Fibroblast of lung (primary cell): Measurements from ENCODE around the gene TXK.

ENCODE experiments used
- CTCF ChIP-seq, 2 donors: IDR thresholded peaks in 1 of 2; conservative IDR thresholded peaks in 1 of 2; 1 replicate in 1 of 2; 2 replicates in 1 of 2; pipeline ENCODE4 v1.5.1; 2011 to 2012; ENCODE audit warnings: low read length in 2 of 2, control low read depth in 1 of 2, inconsistent platforms in 1 of 2, low read depth in 1 of 2, mild to moderate bottlenecking in 1 of 2
- EZH2 ChIP-seq: IDR thresholded peaks from 2 replicates; pipeline ENCODE4 v1.5.1; 2012; ENCODE audit warnings: low read length, control low read depth, mild to moderate bottlenecking; ENCODE audit errors: missing control alignments

DNA sequence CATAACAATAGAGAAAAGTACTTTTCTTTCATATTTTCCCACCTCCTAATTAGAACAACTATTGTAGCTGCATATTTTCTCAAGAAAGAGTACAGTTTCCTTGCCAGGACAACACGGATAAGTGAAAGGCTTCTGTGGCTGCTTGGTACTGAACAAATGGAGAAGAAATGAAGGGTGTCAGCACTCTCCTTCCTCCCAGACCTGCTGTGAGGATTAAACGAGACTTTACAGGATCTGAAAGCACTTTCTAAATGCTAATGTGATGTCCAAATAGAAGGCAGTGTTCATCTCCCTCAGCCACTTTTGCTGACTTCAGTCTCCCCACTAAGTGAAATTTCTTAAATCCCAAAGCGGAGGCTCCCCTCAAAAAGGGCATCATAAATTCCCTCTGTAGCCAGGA, 103.6 kb downstream of the TXK start:
- TF ChIP-seq CTCF (conservative IDR thresholded peaks at IDR 0.05 in 1 of 2, IDR thresholded peaks at IDR 0.05 in 1 of 2; ENCODE audit: low read depth in 1 of 2, low read length in 2 of 2) = no peak
- TF ChIP-seq EZH2 = no peak
